Endometrial microvascular endothelial cells (primary cell): ENCODE data around the gene GALNTL6. TPM values are rescaled to one million over a fixed set of nuclear protein-coding genes. Genes with fewer than 3 reads are reported as not detected.

Source experiments
- in situ Hi-C: cut with HindIII; loops from 2 replicates; pipeline ENCODE4 v1.10.0; 2017; ENCODE audit warnings: low sequenced_read_pairs, low pct_unique_long_range_greater_than_20kb; ENCODE audit errors: inconsistent ontology term
- total RNA-seq: library from RNA; depleted of rRNA; stranded (reverse); fragments of >200 nt; gene quantifications from one replicate; pipeline ENCODE4 v1.2.3, GENCODE V29; 2015; ENCODE audit errors: inconsistent ontology term

GALNTL6 gene
- total RNA-seq, 1 donor from 2014 or later = not detected

GRCh38 chr4:172073590-172073989, 260.4 kb downstream of the GALNTL6 start:
- in situ Hi-C loops = no loop called here

GRCh38 chr4:172083272-172083671, 270.1 kb downstream of the GALNTL6 start:
- in situ Hi-C loops = no loop called here

- in situ Hi-C loops = no loop called here
Measured at GRCh38 chr4:172088556-172088955, 275.4 kb downstream of the GALNTL6 start.

GRCh38 chr4:172095161-172095560, 282.0 kb downstream of the GALNTL6 start:
- in situ Hi-C loops = no loop called here

- in situ Hi-C loops = no loop called here
Measured at GRCh38 chr4:172096786-172097185, 283.6 kb downstream of the GALNTL6 start.

GRCh38 chr4:172099376-172099775, 286.2 kb downstream of the GALNTL6 start:
- in situ Hi-C loops = no loop called here

- in situ Hi-C loops = no loop called here
Measured at GRCh38 chr4:172103456-172103855, 290.3 kb downstream of the GALNTL6 start.

- in situ Hi-C loops = no loop called here
Measured at GRCh38 chr4:172104539-172104938, 291.3 kb downstream of the GALNTL6 start.

- in situ Hi-C loops = no loop called here
Measured at GRCh38 chr4:172105918-172106317, 292.7 kb downstream of the GALNTL6 start.

GRCh38 chr4:172109466-172109865, 296.3 kb downstream of the GALNTL6 start:
- in situ Hi-C loops = no loop called here

GRCh38 chr4:172124656-172125308, 311.6 kb downstream of the GALNTL6 start:
- in situ Hi-C loops = no loop called here

GRCh38 chr4:172125443-172125842, 312.2 kb downstream of the GALNTL6 start:
- in situ Hi-C loops = no loop called here

GRCh38 chr4:172127168-172127567, 314.0 kb downstream of the GALNTL6 start:
- in situ Hi-C loops = no loop called here

- in situ Hi-C loops = no loop called here
Measured at GRCh38 chr4:172129593-172129992, 316.4 kb downstream of the GALNTL6 start.

- in situ Hi-C loops = no loop called here
Measured at GRCh38 chr4:172134521-172134920, 321.3 kb downstream of the GALNTL6 start.

GRCh38 chr4:172141025-172141424, 327.8 kb downstream of the GALNTL6 start:
- in situ Hi-C loops = no loop called here

GRCh38 chr4:172142281-172142741, 329.1 kb downstream of the GALNTL6 start:
- in situ Hi-C loops = no loop called here

GRCh38 chr4:172143605-172144314, 330.6 kb downstream of the GALNTL6 start:
- in situ Hi-C loops = no loop called here

GRCh38 chr4:172147687-172148086, 334.5 kb downstream of the GALNTL6 start:
- in situ Hi-C loops = no loop called here

GRCh38 chr4:172149329-172149728, 336.1 kb downstream of the GALNTL6 start:
- in situ Hi-C loops = no loop called here
